ENCODE measurements around the gene PAPPA2.
"Not testable (repeated sequence)": the region's sequence is repeated elsewhere in the genome, so short reads cannot be mapped to it uniquely, and the experiment has no call there.

PAPPA2 gene

GRCh38 chr1:176462674-176463378, at the start of gene PAPPA2:
PAPPA2 (plus strand) TSS chr1:176463175; CDS start chr1:176556323, 93,148 bp downstream.
- DNase-seq = no peak

GRCh38 chr1:176416777-176417176, 46.2 kb upstream of the PAPPA2 start:
- no peak for DNase-seq

GRCh38 chr1:176419608-176420007, 43.4 kb upstream of the PAPPA2 start:
- DNase-seq = not testable (repeated sequence)

GRCh38 chr1:176434234-176434633, 28.7 kb upstream of the PAPPA2 start:
- DNase-seq = no peak

GRCh38 chr1:176436251-176436650, 26.7 kb upstream of the PAPPA2 start:
- DNase-seq = no peak

- no peak for DNase-seq
Measured at GRCh38 chr1:176440176-176440575, 22.8 kb upstream of the PAPPA2 start.

GRCh38 chr1:176444286-176444685, 18.7 kb upstream of the PAPPA2 start:
- no peak for DNase-seq

GRCh38 chr1:176445402-176445801, 17.6 kb upstream of the PAPPA2 start:
- no peak for DNase-seq

GRCh38 chr1:176448340-176448739, 14.6 kb upstream of the PAPPA2 start:
- DNase-seq = no peak

- DNase-seq = no peak
Measured at GRCh38 chr1:176450526-176450925, 12.4 kb upstream of the PAPPA2 start.

- not testable (repeated sequence) for DNase-seq
Measured at GRCh38 chr1:176451741-176452140, 11.2 kb upstream of the PAPPA2 start.

- no peak for DNase-seq
Measured at GRCh38 chr1:176456795-176457194, 6.2 kb upstream of the PAPPA2 start.

GRCh38 chr1:176460544-176461336, 2.2 kb upstream of the PAPPA2 start:
- no peak for DNase-seq

GRCh38 chr1:176461576-176461975, 1.4 kb upstream of the PAPPA2 start:
- DNase-seq = no peak

- DNase-seq = no peak
Measured at GRCh38 chr1:176466514-176466913, 3.5 kb downstream of the PAPPA2 start.

GRCh38 chr1:176469450-176470010, 6.6 kb downstream of the PAPPA2 start:
- no peak for DNase-seq

- no peak for DNase-seq
Measured at GRCh38 chr1:176471338-176472121, 8.6 kb downstream of the PAPPA2 start.

GRCh38 chr1:176479971-176480370, 17.0 kb downstream of the PAPPA2 start:
- peak; percentile 45 for DNase-seq

- DNase-seq = no peak
Measured at GRCh38 chr1:176480750-176481149, 17.8 kb downstream of the PAPPA2 start.

- no peak for DNase-seq
Measured at GRCh38 chr1:176485083-176485482, 22.1 kb downstream of the PAPPA2 start.

- no peak for DNase-seq
Measured at GRCh38 chr1:176494436-176494835, 31.5 kb downstream of the PAPPA2 start.

GRCh38 chr1:176499671-176500070, 36.7 kb downstream of the PAPPA2 start:
- DNase-seq = no peak

- DNase-seq = no peak
Measured at GRCh38 chr1:176501599-176501998, 38.6 kb downstream of the PAPPA2 start.
